A673 (cell line): Measurements from ENCODE around the gene IL10RA. TPM values are rescaled to one million over a fixed set of nuclear protein-coding genes. Genes with fewer than 3 reads are reported as not detected.

ENCODE experiments used
- BruUV-seq: library from RNA; stranded (reverse); fragments of 400-500 nt; replicated peaks from 2 replicates; lab custom pipeline; 2021; lab: Mats Ljungman, UMichigan
- CTCF ChIA-PET: fragments of 300-600 bp; sonication (Branson Sonifier 250); formaldehyde crosslinking; loops from one replicate; lab custom pipeline; 2022; ENCODE audit warnings: antibody characterized with exemption; lab: Charles Lee
- POLR2A ChIA-PET: fragments of 300-600 bp; sonication (Branson Sonifier 250); formaldehyde crosslinking; loops from one replicate; lab custom pipeline; 2022; ENCODE audit warnings: antibody characterized with exemption; ENCODE audit not compliant: low non-redundant PET; lab: Charles Lee
- DNase-seq: peaks from one replicate; pipeline ENCODE4 v3.0.0-alpha.2; 2015; ENCODE audit warnings: low spot score
- H3K27ac ChIP-seq: fragments of 200-600 bp; sonication (generic); 2 replicates; pipeline ENCODE4 v1.5.1; 2016; ENCODE audit warnings: mixed run types, low read depth, mild to moderate bottlenecking, mixed read lengths, antibody characterized with exemption, low read length; ENCODE audit not compliant: poor library complexity, severe bottlenecking
- H3K27me3 ChIP-seq: fragments of 200-600 bp; sonication (generic); replicated peaks from 2 replicates; pipeline ENCODE4 v1.6.1; 2017; ENCODE audit warnings: mixed run types, low read depth, mild to moderate bottlenecking, mixed read lengths, antibody characterized with exemption, low read length; ENCODE audit not compliant: insufficient read depth, poor library complexity
- H3K36me3 ChIP-seq: fragments of 200-600 bp; sonication (generic); 2 replicates; pipeline ENCODE4 v1.6.1; 2016; ENCODE audit warnings: mixed run types, mild to moderate bottlenecking, mixed read lengths, antibody characterized with exemption, low read length; ENCODE audit not compliant: insufficient read depth, poor library complexity, severe bottlenecking
- H3K4me1 ChIP-seq: fragments of 200-600 bp; sonication (generic); 2 replicates; pipeline ENCODE4 v1.6.1; 2017; ENCODE audit warnings: mixed run types, mild to moderate bottlenecking, mixed read lengths, antibody characterized with exemption, low read length; ENCODE audit not compliant: insufficient read depth, poor library complexity, severe bottlenecking
- H3K4me3 ChIP-seq: fragments of 200-600 bp; sonication (generic); 2 replicates; pipeline ENCODE4 v1.5.1; 2016; ENCODE audit warnings: low read depth, mixed run types, mild to moderate bottlenecking, mixed read lengths, low read length; ENCODE audit not compliant: poor library complexity, severe bottlenecking
- H3K9me3 ChIP-seq: fragments of 200-600 bp; sonication (generic); 2 replicates; pipeline ENCODE4 v1.6.1; 2016; ENCODE audit warnings: mixed run types, low read depth, mild to moderate bottlenecking, mixed read lengths, antibody characterized with exemption, low read length; ENCODE audit not compliant: poor library complexity, severe bottlenecking
- EZH2 ChIP-seq: fragments of 200-600 bp; sonication (generic); IDR thresholded peaks from 2 replicates; pipeline ENCODE4 v1.6.1; 2017; ENCODE audit warnings: borderline replicate concordance, low read depth, mild to moderate bottlenecking, mixed read lengths, antibody characterized with exemption, low read length; ENCODE audit not compliant: poor library complexity, severe bottlenecking
- intact Hi-C: fragments of 100-400 bp; cut with micrococcal nuclease; formaldehyde crosslinking; loops from one replicate; pipeline ENCODE4 v1.10.0; 2022; ENCODE audit not compliant: unreplicated experiment
- total RNA-seq: library from RNA; stranded (reverse); gene quantifications from 2 replicates; pipeline ENCODE4 v1.2.3, GENCODE V29; 2021
- TF ChIP-seq, protein P1 (sequence below): fragments of 300-800, 200-600 bp; sonication (generic); conservative IDR thresholded peaks from 2 replicates; pipeline ENCODE4 v1.5.1; 2017; ENCODE audit warnings: low read depth, mild to moderate bottlenecking, antibody characterized with exemption, low read length, moderate library complexity, mixed read lengths

IL10RA gene
- total RNA-seq, 1 experiment from 2014 or later, result not detected

DNA sequence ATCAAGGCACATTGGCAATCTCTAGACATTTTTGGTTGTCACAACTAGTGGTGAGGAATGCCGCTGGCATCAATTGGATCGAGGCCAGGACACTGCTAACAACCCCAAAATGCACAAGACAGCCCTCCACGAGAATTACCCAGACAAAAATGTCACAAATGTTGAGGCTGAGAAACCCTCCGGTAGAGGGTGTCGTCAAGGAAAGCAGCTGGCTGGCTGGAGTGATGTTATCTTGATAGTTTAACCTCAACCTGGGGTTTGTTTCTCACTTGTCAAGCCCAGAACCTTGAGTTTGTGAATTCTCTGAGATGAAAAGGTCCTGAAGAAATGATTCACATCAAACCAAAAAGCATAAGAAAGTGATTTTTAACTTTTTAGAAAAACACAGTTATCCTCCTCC, 35.9 kb upstream of the IL10RA start:
- Histone ChIP-seq H3K9me3 (no peaks in the 10 kb centered on the region), H3K4me3 (no peak overlapping the region), H3K4me1 (no peaks in the 10 kb centered on the region), H3K27me3 (peaks cover 2% of the 10 kb centered on the region), H3K36me3 (no peaks in the 10 kb centered on the region), H3K27ac (no peak overlapping the region)
- ChIA-PET POLR2A (no interaction called here), CTCF (interaction anchor here (0.9 to 1.9 kb wide), 2 partner anchors 102 to 524 kb away, joined by 3 to 10 read pairs; no protein-coding TSS in a partner anchor)
- DNase-seq, result peak; percentile 33
- BruUV-seq, result no TSS peak
- intact Hi-C loops, result no loop called here
- TF ChIP-seq, protein P1, sequence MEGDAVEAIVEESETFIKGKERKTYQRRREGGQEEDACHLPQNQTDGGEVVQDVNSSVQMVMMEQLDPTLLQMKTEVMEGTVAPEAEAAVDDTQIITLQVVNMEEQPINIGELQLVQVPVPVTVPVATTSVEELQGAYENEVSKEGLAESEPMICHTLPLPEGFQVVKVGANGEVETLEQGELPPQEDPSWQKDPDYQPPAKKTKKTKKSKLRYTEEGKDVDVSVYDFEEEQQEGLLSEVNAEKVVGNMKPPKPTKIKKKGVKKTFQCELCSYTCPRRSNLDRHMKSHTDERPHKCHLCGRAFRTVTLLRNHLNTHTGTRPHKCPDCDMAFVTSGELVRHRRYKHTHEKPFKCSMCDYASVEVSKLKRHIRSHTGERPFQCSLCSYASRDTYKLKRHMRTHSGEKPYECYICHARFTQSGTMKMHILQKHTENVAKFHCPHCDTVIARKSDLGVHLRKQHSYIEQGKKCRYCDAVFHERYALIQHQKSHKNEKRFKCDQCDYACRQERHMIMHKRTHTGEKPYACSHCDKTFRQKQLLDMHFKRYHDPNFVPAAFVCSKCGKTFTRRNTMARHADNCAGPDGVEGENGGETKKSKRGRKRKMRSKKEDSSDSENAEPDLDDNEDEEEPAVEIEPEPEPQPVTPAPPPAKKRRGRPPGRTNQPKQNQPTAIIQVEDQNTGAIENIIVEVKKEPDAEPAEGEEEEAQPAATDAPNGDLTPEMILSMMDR, result peak; percentile 39
- no peak for TF ChIP-seq EZH2

GRCh38 chr11:117950993-117951961, 34.9 kb upstream of the IL10RA start:
- CTCF ChIA-PET, result interaction anchor here (0.9 to 1.9 kb wide), 2 partner anchors 101 to 525 kb away, joined by 3 to 10 read pairs; no protein-coding TSS in a partner anchor
- intact Hi-C loops, result no loop called here
- Histone ChIP-seq H3K4me1 (no peaks in the 10 kb centered on the region), H3K27me3 (peaks cover 9% of the 10 kb centered on the region), H3K4me3 (no peak overlapping the region), H3K27ac (no peak overlapping the region), H3K9me3 (no peaks in the 10 kb centered on the region), H3K36me3 (no peaks in the 10 kb centered on the region)
- no TSS peak for BruUV-seq
- POLR2A ChIA-PET, result no interaction called here
- no peak for DNase-seq
- TF ChIP-seq, protein P1, result no peak
- TF ChIP-seq EZH2, result no peak

GRCh38 chr11:117953024-117953671, 33.0 kb upstream of the IL10RA start:
- POLR2A ChIA-PET, result no interaction called here

More at GRCh38 chr11:117953024-117953671, 33.0 kb upstream of the IL10RA start:
- no peak overlapping the region for H3K27ac ChIP-seq
- H3K27me3 ChIP-seq, result peaks cover 9% of the 10 kb centered on the region
- no peak overlapping the region for H3K4me3 ChIP-seq
- no peak for DNase-seq
- TF ChIP-seq EZH2, result no peak
- TF ChIP-seq, protein P1, result no peak
- intact Hi-C loops, result no loop called here
- no peaks in the 10 kb centered on the region for H3K9me3 ChIP-seq
- CTCF ChIA-PET, result interaction anchor here (0.6 kb wide), 1 partner anchor 134 kb away, joined by 3 read pairs; no protein-coding TSS in a partner anchor
- no peaks in the 10 kb centered on the region for H3K4me1 ChIP-seq
- BruUV-seq, result no TSS peak
- no peaks in the 10 kb centered on the region for H3K36me3 ChIP-seq
